Measurements from ENCODE around the gene SPAG16.

DNA sequence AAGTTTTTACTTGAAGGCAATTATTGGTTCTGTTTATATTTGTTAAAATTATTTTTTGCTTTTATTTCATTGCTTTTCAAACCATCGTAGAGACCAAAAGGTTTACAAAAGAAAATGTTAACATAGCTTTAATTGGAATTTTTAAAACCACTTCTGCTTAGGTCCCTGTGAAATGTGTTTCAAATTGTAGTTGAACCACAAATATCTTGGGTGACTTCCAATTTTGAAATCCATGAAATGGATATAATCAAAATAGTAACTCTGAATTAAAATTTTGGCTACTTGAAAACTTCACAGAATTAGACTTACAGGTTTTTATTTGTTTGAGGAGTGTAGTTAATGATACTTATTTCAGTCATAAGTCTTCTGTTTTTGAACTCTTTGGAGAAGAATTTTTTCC lies 3.1 kb upstream of the SPAG16 start:
- TF ChIP-seq CTCF (IDR thresholded peaks at IDR 0.05) (no peak), POLR2A (IDR thresholded peaks at IDR 0.05) (no peak)
